HFF-Myc (cell line): Measurements from ENCODE around the gene DLG2.
"Not testable (repeated sequence)": the region's sequence is repeated elsewhere in the genome, so short reads cannot be mapped to it uniquely, and the experiment has no call there.

ENCODE experiments used
- DNase-seq: peaks from one replicate; pipeline ENCODE4 v3.0.0-alpha.2; 2011; ENCODE audit warnings: low read depth; ENCODE audit errors: extremely low read depth
- H3K4me3 ChIP-seq: replicated peaks from 2 replicates; pipeline ENCODE4 v1.5.1; 2011; ENCODE audit warnings: low read depth, mild to moderate bottlenecking, control low read depth, low read length
- CTCF ChIP-seq: IDR thresholded peaks from 2 replicates; pipeline ENCODE4 v1.5.1; 2012; ENCODE audit warnings: mild to moderate bottlenecking, low read depth, low read length, control low read depth; ENCODE audit errors: missing control alignments

DLG2 gene

GRCh38 chr11:84790849-84791427 lies 836.2 kb downstream of the DLG2 start:
- no peak for DNase-seq
- TF ChIP-seq CTCF: no peak
- H3K4me3 ChIP-seq: no peak overlapping the region

- H3K4me3 ChIP-seq: no peak overlapping the region
- no peak for DNase-seq
- no peak for TF ChIP-seq CTCF
These were observed 838.9 kb downstream of the DLG2 start for GRCh38 chr11:84788220-84788619.

GRCh38 chr11:84784158-84784557 lies 843.0 kb downstream of the DLG2 start:
- DNase-seq, H3K4me3 ChIP-seq: not testable (repeated sequence)

GRCh38 chr11:84780689-84781293 lies 846.4 kb downstream of the DLG2 start:
- TF ChIP-seq CTCF: peak; percentile 10
- no peak overlapping the region for H3K4me3 ChIP-seq
- DNase-seq: no peak

- TF ChIP-seq CTCF: no peak
- no peak for DNase-seq
- no peak overlapping the region for H3K4me3 ChIP-seq
These were observed 851.6 kb downstream of the DLG2 start for GRCh38 chr11:84775503-84775902.

- no peak overlapping the region for H3K4me3 ChIP-seq
- no peak for DNase-seq
- TF ChIP-seq CTCF: no peak
These were observed 863.2 kb downstream of the DLG2 start for GRCh38 chr11:84763931-84764330.

GRCh38 chr11:84757711-84758110 lies 869.4 kb downstream of the DLG2 start:
- no peak for DNase-seq
- TF ChIP-seq CTCF: no peak
- H3K4me3 ChIP-seq: no peak overlapping the region
